ENCODE results near the gene MED13L.

DNA sequence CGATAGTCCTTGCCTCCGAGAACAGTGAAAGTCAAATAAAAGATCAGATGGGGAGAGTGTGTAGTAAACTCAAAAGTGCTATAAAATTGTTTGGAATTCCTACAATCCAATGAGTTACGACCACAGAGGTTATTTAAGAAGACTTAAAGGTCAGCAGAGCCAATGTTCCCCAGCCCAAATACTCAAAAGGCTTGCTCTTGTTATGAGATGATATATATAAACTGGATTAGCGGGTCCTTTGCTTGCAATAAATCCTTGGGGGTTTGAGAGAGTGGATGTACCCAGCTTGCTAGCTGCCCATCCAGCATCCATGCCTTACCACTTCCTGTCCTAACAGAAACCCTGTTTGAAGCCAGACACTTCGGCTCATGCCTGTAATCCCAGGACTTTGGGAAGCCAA is 29.0 kb upstream of the MED13L start:
- no peak for TF ChIP-seq SUZ12 (IDR thresholded peaks at IDR 0.05; ENCODE audit: extremely low read depth, insufficient read depth, insufficient read length)
- no peak for TF ChIP-seq ZNF274 (IDR thresholded peaks at IDR 0.05; ENCODE audit: low read depth, low read length)
- no peak for TF ChIP-seq YY1 (IDR thresholded peaks at IDR 0.05; ENCODE audit: insufficient read depth, insufficient read length)

Measured in NT2/D1 (cell line).